NOMO-1 treated with dmso at 0.1 percent for 144 hours (cell line): ENCODE data around the gene PITPNM3.
"Not testable (repeated sequence)": the region's sequence is repeated elsewhere in the genome, so short reads cannot be mapped to it uniquely, and the experiment has no call there.

Experiments
- DNase-seq: peaks from one replicate; lab custom pipeline; 2025; ENCODE audit not compliant: unreplicated experiment; lab: John Stamatoyannopoulos, UW

PITPNM3 gene

GRCh38 chr17:6502142-6502541, 54.2 kb downstream of the PITPNM3 start:
- DNase-seq: no peak

DNA sequence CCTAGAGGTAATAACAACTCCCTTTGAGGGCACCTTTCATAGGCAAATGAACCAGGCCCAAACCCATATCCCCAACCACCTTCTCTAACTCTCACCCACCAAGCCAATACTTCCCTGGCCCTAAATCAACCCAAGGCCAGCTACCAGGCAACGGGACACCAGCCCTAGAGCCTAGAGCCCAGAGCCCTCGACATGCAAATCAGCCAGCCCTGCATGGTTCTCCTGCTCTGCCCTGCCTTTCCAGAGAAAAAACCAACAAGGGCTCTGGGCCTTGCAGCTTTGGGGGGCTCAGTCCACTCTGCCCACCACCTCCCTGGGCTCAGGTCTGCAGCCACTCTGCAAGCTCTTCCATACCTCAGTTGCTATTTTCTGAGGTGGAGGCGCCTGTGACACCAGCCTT, 55.0 kb downstream of the PITPNM3 start:
- no peak for DNase-seq

- no peak for DNase-seq
Measured at GRCh38 chr17:6498901-6499540, 57.3 kb downstream of the PITPNM3 start.

GRCh38 chr17:6498356-6498755, 58.0 kb downstream of the PITPNM3 start:
- DNase-seq: no peak

DNA sequence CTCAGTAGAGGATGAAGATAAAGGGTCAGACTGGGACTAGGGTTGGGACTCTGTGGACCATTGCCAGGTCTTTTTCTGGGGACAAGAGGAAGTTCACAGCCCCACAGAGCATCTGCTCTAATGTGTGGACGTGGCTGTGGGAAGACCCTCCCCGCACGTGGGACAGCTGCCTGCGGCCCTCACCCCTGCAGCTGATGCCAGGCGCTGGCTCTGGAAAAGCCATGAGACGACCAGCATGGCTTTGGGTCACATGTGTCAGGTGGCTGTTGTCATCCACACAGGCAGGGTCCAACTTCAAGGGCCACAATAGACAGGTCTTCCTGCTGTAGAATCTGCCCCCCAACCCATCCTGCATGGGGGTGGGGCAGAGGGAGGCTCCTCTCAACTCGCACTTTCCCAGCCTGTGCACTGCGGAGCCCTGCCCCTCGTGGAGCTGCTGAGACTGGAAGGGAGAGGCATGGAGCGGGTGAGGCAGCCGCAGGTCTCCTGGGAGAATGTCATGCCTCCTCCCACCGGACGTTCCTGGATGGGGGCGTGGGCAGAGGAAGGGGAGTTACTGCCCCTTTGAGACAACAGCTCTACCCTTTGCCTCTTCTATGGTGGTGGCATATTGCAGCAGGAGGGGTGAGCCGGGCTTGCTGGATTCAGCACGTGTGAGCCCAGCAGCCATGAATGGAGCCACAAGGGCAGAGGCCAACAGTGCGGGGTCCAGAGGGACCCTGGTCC, 58.7 kb downstream of the PITPNM3 start:
- no peak for DNase-seq

GRCh38 chr17:6496640-6497441, 59.5 kb downstream of the PITPNM3 start:
- no peak for DNase-seq

- DNase-seq: no peak
Measured at GRCh38 chr17:6496116-6496481, 60.3 kb downstream of the PITPNM3 start.

GRCh38 chr17:6495450-6496115, 60.8 kb downstream of the PITPNM3 start:
- DNase-seq: no peak

DNA sequence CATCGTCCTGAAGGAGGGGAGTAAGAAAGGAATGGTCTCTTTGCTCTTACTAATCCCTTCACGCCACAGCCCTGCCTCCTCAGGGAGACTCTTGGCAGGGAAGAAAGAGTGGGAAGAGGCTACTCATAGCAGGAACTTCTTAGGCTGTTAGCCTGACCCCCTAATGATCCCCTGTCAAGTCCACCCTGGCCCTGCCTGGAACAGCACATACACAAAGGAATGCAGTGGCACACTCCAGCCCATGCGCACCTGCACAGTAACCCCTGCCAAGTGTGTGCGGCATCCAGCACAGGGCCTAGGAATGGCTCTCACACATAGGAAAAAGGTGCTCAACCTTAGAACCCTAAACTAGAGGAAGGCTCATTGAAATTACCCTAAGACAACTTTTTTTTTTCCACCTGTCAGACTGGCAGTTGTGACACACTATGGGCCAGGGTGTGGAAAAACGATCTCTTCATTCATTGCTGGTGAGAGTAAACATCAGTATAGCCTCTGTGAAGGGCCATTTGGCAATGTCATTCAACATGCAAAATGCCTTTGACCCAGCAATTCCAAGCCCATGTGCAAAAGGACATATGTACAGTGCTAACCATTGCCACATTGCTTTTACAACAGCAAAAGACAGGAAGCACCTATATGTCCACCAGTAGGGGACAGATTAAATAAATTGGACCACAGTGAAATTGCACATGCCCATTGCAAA, 62.0 kb downstream of the PITPNM3 start:
- no peak for DNase-seq

GRCh38 chr17:6492892-6493674, 63.3 kb downstream of the PITPNM3 start:
- no peak for DNase-seq

- no peak for DNase-seq
Measured at GRCh38 chr17:6491071-6491700, 65.2 kb downstream of the PITPNM3 start.

DNA sequence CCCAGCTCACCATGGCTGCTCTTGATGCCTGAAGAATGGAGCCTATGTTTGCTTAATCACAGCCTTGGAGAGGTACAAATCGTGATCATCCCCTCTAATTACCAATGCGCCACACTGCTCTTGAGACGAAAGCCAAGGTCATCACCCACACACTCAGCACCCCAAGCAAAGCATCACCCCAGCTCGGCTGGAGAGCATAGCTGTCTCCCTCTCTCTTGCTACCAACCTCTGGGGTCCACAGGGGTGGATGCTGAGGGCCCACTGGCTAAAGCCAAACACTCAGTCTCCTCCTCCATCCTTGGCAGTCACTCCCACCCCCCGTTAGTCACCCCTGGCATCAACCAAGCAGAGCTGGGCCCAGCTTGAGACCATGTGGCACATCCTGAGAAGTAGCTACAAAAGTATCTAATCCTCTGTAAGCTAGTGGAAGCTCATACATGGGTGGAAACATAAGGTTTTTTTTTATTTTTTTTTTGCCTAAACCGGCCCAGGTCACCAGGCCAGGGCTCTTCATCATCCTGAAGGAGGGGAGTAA, 67.3 kb downstream of the PITPNM3 start:
- DNase-seq: no peak

DNA sequence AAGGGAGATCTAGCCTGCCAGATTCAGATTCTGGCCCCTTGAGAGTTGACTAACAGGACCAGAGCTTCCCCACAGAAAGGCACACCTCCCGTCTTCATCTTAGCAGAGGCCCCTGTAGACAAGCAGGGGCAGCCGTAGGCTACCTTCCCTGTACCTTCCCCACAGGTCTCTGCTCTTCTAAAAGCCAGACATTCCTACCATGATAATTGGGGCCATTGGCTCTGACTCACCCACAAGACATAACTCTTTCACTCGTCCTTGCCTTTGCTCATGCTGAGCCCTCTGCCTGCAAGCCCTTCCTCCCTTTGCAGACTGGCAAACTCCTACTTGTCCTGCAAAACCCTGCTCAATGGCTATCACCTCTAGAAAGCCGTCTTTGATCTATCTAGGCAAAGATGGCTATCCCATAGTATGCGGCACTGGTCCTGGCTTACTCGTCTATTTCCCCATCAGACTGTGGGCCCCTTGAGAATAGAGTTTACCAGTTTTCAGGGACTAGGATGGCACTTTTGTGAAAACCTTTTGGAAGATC, 68.3 kb downstream of the PITPNM3 start:
- no peak for DNase-seq

- DNase-seq: no peak
Measured at GRCh38 chr17:6487251-6488007, 68.9 kb downstream of the PITPNM3 start.

GRCh38 chr17:6485646-6486412, 70.5 kb downstream of the PITPNM3 start:
- DNase-seq: no peak

DNA sequence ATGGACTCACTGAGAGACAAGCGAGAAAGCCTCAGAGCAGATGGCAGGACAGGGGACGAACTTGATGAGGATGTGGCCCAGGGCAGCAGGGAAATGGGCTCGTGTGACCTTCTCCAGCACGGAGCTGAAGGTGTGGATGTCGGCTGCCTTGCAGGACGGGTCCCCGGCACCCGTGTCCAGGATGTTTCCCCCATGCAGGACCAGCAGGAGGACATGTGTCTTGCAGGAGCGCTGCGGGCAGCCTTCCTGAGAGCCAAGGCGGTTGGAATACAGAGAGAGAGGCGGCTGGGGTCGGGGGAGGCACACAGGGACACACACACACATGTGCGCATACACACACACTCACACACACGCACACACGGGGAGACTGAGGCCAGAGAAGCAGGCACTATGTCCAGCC, 72.8 kb downstream of the PITPNM3 start:
- no peak for DNase-seq

DNA sequence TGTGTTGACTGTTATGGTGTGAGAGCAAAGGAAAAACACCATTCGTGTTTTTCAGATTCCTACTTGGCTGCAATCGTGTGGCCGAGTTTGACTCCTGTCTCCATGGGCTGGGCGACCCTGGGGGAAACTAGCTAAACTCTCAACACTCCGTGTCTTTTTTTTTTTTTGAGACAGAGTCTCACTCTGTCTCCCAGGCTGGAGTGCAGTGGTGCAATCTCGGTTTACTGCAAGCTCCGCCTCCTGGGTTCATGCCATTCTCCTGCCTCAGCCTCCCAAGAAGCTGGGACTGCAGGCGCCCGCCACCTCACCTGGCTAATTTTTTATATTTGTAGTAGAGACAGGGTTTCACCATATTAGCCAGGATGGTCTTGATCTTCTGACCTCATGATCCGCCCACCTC, 73.6 kb downstream of the PITPNM3 start:
- DNase-seq: not testable (repeated sequence)

GRCh38 chr17:6482105-6482455, 74.3 kb downstream of the PITPNM3 start:
- no peak for DNase-seq
